GM06990 (cell line): ENCODE data around the gene TIFAB.

Source experiments
- DNase-seq: peaks from one replicate; pipeline ENCODE4 v3.0.0-alpha.2; 2011; ENCODE audit not compliant: insufficient read length; ENCODE audit errors: extremely low read depth
- H3K27me3 ChIP-seq: replicated peaks from 2 replicates; pipeline ENCODE4 v1.6.0; 2011; ENCODE audit warnings: low read length; ENCODE audit not compliant: control insufficient read depth, insufficient read depth
- H3K36me3 ChIP-seq: 2 replicates; pipeline ENCODE4 v1.5.1; 2011; ENCODE audit warnings: low read length; ENCODE audit not compliant: control insufficient read depth, insufficient read depth
- H3K4me3 ChIP-seq: replicated peaks from 2 replicates; pipeline ENCODE4 v1.5.1; 2011; ENCODE audit warnings: low read depth, mild to moderate bottlenecking, control low read depth, low read length
- TF ChIP-seq, protein P1 (sequence below): IDR thresholded peaks from 2 replicates; pipeline ENCODE4 v1.5.1; 2011; ENCODE audit warnings: low read length, control low read depth, mild to moderate bottlenecking, inconsistent platforms; ENCODE audit not compliant: insufficient read depth, poor library complexity, severe bottlenecking

The TIFAB gene

DNA sequence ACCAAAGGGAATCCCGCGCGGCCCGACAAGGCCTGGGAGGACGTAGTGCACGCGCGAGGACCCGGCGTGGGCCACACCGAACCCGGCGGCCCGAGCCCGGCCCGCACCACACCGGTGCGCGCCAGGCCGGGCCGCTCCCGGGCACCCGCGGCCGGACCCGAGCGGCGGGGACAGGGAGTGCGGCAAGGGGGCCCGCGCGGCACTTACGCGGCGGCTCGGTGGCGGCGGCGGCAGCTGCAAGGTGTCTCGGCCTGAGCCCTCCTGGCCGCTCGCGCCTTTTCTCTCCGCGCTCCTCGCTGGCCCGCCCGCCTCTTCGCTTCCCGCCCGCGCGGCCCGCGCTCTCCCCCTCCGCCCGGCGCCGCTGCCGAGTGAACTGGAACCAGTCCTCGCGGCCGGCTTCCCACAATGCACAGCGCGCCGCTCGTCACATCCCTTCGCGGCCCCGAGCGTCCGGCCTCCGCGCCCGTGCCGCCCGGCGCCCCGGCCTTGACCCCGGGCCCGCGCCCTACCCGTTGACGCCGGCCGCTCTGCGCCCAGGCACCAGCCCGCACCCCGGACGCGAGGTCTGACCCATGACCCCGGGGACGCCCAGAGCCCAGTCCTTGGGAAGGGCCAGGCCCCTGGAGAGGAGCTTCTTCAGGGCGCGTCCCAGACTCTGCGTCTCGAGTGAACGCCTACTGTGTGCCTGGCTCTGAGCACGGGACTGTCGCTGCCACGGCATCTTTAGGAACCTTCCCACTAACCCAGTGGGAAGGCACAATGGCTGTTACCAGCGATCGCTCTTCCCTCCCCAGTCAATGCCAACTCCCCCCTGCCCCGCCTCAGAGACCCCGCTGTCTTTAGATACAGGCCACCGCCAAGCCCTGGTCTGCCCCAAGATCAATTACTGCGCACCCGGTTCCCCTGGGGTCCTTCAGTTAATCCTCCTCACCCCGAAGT lies 53.0 kb downstream of the TIFAB start, which contains the start of gene MACROH2A1:
MACROH2A1 (minus strand) TSS at position 377 of the 939 bp plus-strand sequence. CDS start 10,138 bp downstream, outside the sequence.
- H3K27me3 ChIP-seq: no peaks in the 10 kb centered on the region
- DNase-seq: peak; percentile 90
- TF ChIP-seq, protein P1, sequence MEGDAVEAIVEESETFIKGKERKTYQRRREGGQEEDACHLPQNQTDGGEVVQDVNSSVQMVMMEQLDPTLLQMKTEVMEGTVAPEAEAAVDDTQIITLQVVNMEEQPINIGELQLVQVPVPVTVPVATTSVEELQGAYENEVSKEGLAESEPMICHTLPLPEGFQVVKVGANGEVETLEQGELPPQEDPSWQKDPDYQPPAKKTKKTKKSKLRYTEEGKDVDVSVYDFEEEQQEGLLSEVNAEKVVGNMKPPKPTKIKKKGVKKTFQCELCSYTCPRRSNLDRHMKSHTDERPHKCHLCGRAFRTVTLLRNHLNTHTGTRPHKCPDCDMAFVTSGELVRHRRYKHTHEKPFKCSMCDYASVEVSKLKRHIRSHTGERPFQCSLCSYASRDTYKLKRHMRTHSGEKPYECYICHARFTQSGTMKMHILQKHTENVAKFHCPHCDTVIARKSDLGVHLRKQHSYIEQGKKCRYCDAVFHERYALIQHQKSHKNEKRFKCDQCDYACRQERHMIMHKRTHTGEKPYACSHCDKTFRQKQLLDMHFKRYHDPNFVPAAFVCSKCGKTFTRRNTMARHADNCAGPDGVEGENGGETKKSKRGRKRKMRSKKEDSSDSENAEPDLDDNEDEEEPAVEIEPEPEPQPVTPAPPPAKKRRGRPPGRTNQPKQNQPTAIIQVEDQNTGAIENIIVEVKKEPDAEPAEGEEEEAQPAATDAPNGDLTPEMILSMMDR: no peak

DNA sequence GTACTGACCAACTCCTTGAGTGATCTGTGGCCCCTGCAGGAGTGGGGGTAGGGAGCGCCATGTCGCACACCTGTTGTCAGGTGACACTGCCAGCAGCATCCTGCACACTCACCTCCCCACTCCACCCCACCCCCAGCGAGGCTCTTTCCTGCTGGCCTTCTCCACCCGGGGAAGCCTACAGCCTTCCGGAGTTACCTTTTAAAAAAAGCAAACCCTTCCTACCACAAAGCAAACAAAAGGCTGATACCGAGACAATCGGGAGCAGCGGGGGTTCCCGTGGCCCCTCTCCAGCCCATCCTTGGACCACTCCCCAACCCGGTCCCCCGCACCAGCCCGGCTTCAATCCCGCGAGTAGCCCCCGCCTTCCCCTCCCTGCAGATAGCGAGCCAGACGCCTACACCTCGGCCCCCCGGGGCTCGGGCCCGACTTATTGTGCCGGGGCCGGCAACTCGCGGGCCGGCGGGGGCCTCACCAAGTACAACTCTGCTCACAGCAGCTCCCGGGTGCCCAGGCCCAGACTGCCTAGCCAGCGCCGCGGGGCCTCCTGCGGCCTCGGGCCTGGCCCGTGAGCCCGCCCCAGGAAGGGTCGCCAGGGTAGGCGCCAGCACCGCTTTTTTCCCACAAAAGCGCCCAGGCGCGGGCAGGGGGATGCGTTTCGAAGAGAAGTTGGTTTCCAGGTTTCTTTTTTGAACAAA lies 53.8 kb downstream of the TIFAB start:
- peak overlapping the region; percentile 85 for H3K4me3 ChIP-seq
- no peaks in the 10 kb centered on the region for H3K36me3 ChIP-seq
- TF ChIP-seq, protein P1: no peak
- H3K27me3 ChIP-seq: no peaks in the 10 kb centered on the region
- DNase-seq: peak; percentile 61

More for the DNA sequence above, 53.0 kb downstream of the TIFAB start, which contains the start of gene MACROH2A1:
- Histone ChIP-seq H3K4me3 (peak within 1 kb of the TSS; percentile 85), H3K36me3 (no peaks in the 10 kb centered on the region)
